ENCODE measurements around the gene AXIN2. TPM values are rescaled to one million over a fixed set of nuclear protein-coding genes. Genes with fewer than 3 reads are reported as not detected.
"Not testable (repeated sequence)": the region's sequence is repeated elsewhere in the genome, so short reads cannot be mapped to it uniquely, and the experiment has no call there.

The AXIN2 gene
- polyA plus RNA-seq, 1 donor = 18.0 TPM

DNA sequence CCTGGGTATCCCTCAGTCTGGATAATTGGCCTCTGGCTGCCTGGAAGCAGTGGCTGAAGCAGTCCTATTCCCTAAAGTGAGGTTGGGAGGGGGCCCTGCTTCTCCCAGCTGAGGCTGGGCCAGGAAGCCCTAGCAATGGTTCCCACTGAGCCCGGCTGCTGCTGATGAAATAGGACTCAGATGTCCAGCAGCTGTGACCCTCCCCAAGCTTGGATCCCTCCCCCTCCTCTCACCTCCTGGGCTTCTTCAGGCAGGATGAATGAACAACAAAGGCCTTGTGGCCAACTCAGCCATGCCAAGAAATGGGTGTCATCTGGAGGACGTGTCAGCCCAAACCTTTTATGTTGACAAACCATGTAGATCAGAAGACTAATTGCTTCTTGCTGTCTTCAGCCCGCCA lies 42.0 kb downstream of the AXIN2 start:
- DNase-seq (ENCODE audit: low read depth) = no peak

DNA sequence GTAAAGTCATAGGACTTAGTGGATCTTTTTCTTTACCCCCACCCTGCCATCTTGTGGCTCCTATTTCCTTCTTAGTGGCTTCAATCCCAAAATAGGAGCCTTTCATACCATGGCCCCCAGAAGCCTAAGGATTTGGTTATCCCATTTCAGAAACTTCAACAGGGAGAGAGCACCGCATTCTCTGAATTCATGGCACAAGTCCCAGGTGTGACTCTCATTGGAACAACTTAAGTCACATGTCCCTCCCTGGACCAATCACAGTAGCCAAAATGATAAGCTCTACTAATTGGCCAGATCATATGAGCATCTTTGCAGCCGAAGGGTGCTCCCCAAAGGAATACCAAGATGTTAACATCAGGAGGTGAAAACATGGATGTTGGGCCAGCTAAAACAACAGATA lies 43.2 kb downstream of the AXIN2 start:
- no peak for DNase-seq (ENCODE audit: low read depth)

DNA sequence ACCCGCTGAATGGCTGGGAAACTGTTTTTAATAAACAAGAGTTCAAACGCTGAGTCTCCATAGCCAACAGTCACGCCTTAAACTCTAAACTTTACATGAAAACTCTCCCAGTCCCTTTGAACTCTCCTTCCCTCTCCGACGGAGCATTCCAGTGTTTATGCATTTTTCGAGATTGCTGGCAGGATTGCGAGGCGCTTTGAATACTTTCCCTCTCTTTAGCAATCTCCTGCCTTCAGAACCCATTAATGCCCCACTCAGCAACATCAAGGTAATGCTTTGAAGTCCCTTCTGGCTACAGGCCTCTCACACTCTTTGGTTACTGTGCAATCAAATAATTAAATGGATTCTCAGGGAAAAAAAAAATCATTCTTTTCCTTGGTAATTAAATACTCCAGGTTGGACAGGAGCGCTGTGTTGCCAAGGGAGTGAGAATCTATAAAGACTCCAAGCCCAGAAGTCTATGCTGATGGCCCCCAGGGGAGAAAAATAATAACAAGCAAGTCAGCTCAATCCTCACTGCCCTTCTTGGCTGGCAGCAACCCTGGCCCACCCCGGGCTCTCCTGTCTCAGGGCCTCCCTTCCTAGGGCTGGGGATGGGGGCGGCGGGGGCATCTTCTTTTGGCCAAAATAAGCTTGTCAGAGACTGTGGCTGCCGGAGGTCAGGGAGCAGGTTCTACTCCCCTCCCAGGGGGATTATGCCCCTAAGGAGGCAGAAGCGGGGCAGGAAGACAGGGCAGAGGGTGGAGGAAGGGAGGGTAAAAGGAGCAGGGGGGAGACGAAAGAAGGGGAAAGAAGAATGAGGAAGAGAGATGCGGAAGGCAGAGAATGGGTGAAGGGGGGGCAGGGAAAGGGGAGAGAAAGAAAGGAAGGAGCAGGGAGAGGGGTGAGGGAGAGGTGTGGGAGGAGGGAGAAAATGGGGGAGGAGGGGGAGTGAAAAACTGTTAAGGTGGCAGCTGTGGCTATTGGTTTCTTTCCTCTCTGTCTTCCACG lies 45.2 kb downstream of the AXIN2 start:
- DNase-seq (ENCODE audit: low read depth) = no peak

DNA sequence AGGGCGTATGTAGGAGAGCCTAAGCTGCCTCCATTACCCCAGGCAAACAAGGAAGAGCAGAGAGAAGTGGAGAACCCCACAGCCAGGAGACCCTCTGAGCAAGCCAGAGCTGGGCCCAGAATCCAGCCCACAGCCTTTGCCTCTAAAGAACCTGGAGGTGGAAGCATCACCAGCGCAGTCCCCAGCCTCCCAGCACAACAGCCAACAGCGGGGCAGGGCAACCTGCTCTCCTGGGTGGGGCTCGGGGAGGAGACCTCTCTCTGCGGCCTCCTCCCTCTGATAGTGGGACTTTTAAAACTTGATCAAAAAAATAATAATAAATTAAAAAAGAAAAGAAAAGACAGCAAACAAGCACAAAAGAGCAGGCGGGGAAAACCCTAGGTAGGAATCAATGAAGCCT lies 45.9 kb downstream of the AXIN2 start:
- no peak for DNase-seq (ENCODE audit: low read depth)

DNA sequence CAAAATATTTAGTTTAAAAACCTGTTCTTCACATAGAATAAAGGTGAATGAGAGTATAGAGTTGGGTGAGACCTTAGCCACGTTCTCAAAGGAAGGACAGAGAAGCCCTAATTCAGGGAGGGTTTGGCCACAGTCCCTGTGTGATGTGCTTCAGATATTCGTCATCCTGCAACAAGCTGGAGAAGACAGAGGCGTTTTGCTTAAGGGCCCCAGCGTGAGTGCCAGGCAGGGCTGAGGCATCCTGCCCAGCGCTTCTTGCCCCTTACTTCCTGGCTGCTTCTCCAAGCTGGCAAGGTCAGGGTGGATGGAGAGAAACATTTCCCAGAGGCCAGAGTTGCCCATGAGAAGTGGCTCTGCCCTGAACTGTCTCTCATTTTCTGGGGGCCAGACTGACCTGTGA lies 46.9 kb downstream of the AXIN2 start:
- no peak for DNase-seq (ENCODE audit: low read depth)

DNA sequence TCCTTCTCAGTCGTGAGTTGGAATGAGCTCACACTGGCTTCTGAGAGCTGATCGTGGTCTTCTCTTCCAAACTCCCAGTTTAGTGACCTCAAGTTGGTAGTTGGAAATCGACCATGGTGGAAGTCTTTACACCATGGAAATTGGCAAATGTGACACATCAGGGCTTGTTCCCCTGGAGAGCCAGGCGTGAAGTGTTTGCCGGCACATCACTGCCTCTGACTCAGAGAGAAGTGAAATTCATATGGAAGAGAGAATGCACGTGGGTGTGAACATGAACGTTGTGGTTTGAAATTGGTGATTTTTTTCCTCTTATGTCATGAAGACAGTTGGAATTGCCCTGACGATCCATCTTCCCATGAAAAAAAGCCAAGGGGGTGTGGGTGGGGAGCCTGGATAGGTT lies 47.4 kb downstream of the AXIN2 start:
- no peak for DNase-seq (ENCODE audit: low read depth)

DNA sequence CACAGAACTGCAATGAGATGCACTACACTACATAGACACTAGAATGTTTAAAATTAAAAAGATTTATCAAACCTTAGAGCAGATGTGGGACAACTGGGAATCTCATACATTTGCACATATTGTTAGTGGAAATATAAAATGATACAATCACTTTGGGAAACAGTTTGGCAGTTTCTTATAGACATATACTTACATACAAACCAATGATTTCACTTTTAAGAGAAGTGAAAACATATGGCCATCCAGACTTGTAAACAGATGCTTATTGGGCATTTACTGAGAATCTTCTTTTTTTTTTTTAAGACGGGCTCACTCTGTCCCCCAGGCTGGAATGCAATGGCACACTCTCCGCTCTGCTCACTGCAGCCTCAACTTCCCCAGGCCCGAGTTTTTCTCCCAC lies 50.1 kb downstream of the AXIN2 start:
- DNase-seq (ENCODE audit: low read depth) = no peak

DNA sequence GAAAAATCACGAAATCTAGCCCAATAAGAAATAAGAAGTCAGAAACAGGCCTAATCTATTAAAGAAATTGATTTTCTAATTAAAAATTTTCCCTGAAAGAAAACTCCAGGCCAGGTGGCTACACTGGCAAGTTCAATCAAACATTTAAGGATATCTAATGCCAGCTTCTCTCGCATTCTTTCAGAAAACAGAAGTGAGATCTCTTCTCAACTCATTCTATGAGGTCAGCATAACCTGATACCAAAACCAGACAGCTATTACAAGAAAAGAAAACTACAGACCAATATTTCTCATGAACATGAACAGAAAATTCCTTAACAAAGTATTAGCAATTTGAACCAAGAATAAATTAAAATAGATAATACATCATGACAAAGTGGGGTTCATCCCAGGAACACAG lies 52.4 kb downstream of the AXIN2 start:
- DNase-seq (ENCODE audit: low read depth) = no peak

DNA sequence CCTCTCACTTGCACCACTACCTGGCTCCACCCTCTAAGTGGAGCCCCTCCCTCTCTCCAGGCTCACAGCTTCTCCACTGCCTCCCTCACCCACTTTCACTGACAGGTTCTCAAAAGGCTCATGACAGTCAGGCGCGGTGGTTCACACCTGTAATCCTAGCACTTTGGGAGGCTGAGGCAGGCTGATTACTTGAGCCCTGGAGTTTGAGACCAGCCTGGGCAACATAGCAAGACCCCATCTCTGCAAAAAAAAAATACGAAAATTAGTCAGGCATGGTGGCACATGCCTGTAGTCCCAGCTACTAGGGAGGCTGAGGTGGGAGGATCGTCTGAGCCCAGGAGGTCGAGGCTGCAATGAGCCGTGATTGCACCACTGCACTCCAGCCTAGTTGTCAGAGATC lies 56.8 kb downstream of the AXIN2 start:
- DNase-seq (ENCODE audit: low read depth) = not testable (repeated sequence)

DNA sequence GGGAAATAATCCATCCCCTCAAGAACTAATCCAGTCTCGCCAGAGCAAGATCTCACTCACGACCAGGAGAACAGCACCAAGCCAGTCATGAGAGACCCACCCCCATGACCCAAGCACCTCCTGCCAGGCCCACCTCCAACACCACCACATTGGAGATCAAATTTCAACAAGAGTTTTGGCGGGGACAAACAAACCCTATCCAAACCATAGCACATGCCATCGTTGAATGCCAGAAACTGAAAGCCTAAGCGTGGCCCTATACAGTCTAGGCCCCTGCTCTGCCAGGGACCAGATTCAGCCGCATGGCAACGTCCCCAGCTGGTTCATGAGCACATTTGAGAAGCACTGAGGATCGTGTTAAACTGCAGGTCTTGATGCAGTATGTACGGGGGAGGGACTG lies 57.3 kb downstream of the AXIN2 start:
- no peak for DNase-seq (ENCODE audit: low read depth)

DNA sequence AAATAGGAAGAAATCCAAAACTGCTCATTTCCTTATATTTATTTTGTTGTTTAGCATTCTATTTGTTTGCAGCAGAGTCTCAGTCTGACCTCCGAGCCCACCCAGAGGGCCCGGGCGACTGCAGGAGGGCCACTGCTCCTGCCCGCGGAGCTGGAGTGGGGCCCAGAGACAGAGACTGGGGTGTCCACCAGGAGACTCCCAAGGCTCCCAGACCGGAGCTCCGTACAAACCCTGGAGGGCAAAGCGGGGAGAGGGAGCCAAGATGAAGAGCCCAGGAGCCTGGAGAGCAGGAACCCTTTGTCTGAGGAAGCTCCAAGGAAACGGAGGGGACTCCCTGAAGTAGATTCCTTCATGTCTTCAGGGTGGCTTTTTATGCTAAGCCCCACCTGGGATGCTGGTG lies 57.9 kb downstream of the AXIN2 start:
- DNase-seq (ENCODE audit: low read depth) = no peak

DNA sequence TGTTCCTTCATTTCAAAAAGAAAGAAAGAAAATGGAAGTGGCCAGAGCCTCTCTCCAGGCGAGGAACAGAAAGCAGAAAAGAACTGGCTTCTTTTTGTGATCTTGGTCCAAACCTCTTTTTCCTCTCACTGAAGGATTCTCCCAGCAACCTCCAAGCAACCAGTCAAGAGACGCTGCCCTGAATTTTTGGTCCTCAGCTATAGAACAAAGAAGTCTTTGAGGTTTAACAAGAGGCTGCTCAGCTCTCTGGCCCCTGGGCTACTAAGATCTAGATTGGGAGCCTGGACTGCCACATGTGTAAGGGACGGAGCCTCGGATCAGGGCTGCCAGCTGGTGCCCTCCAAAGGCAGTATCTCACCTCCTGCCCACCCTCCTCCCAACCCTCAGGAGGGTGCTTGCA lies 62.6 kb downstream of the AXIN2 start:
- no peak for DNase-seq (ENCODE audit: low read depth)

DNA sequence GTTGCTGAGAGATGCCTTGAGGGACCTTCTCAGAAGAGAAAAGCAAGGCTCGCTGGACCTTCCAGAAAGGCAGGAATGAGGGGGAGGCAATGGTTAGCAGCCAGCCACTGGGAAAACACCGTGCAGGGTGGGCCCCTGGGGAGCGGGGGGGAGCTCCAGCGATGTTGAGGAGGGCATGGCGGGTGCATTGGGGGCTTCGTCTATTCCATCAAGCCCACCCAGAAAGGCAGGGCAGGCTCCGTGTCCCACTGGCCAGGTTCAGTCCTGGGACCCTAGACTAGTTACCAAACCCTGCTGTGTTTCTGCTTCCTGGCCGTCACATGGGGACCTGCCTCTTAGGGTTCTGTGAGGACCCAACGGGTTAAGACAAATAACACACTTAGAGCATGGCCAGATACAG lies 64.6 kb downstream of the AXIN2 start:
- DNase-seq (ENCODE audit: low read depth) = no peak

DNA sequence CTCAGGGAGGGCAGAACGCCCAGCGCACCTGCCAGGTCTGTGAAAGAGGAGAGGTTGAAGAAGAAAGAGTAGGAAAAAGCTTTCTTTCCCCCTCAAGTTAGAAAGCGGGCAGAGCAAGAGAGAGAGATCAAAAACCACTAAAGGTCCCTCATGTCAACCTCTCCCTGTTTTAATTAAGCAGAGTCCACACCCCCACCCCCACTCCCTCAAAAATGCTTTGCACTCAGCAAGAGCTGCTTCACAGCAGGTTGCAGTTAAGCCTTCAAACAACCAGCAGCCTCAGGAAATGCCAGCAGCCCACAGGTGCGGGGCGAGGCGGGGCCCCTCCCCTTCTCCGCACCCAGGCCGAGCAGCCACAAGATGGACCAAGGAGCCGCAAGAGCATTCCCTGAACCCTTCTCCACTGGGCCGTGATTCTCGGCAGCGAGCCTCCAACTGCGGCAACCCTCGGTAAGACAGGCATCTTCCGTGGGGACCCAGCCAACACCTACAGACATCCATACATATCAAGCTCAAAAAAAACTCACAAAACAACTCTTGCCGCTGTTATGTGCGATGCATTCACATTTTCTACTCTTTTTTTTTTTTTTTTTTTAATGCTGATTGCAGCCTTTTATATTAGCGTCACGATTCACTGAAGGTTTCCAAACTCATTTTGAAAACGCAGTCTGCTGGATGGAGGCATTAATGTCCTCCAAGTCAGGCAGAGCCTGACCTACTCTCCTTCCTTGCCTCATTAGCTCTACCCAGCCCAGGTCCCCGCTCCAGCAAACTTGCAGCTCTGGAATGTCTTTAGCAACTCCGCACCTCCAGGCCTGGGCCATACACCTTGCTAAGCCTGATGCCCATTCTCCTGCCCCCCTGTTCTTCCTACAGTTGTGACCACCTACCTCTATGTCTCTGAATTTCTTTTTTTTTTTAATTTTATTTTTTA lies 66.1 kb downstream of the AXIN2 start:
- no peak for DNase-seq (ENCODE audit: low read depth)

DNA sequence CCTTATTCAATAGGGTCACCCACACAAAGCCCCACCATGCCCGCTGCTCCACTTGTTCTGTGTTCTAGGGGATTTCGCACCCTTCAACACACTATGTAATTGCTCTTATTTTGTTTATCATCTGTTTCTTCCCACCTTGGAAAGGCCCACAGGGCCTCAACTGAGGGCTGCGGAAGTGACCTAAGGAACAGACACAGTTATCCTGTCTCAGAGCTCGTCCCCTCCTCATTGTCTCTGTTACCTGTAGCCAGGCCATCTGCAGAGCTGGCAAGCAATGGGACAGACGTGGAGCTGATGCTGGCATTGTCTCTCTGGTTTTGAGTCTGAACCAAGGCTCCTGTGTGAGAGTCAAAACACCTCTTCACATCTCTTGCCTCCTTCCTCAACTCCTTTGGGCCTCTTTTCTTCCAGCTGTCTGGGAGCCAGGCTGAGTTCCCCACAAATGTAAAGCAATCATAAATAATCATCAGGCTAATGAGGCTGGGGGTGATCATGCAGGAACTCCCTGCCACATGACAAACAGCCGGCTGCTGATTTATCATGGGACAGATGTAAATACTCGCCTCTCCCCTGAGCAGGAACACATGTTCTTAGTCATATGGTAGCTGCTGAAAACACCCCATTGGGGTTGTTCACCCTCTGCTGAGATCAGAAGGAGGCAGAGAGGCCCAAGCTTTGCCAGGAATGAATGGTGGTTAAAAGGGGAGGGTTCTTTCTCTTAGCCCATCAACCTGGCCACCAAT lies 71.9 kb downstream of the AXIN2 start:
- DNase-seq (ENCODE audit: low read depth) = no peak

DNA sequence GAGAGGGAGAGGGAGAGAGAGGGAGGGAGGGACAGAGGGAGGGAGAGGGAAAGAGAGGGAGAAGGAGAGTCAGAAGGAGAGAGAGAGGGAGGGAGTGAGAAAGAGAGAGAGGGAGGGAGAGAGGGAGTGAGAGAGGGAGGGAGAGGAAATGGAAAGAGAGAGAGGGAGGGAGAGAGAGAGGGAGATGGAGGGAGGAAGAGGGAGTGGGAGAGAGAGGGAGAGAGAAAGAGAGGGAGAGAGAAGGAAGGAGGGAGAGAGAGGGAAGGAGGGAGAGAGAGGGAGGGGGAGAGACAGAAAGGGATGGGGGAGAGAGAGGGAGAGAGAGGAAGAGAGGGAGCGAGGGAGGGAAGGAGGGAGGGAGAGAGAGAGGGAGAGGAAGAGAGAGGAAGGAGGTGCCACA lies 72.8 kb downstream of the AXIN2 start:
- DNase-seq (ENCODE audit: low read depth) = no peak

DNA sequence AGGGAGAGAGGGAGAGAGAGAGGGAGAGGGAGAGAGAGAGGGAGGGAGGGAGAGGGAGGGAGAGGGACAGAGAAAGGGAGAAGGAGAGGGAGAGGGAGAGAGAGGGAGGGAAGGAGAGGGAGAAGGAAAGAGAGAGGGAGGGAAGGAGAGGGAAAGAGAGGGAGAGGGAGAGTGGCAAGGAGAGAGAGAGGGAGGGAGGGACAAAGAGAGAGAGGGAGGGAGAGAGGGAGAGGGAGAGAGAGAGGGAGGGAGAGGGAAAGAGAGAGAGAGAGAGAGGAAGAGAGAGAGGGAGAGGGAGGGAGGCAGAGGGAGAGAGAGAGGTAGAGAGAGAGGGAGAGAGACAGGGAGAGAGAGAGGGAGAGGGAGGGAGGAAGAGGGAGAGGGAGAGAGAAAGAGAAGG lies 73.5 kb downstream of the AXIN2 start:
- DNase-seq (ENCODE audit: low read depth) = no peak

DNA sequence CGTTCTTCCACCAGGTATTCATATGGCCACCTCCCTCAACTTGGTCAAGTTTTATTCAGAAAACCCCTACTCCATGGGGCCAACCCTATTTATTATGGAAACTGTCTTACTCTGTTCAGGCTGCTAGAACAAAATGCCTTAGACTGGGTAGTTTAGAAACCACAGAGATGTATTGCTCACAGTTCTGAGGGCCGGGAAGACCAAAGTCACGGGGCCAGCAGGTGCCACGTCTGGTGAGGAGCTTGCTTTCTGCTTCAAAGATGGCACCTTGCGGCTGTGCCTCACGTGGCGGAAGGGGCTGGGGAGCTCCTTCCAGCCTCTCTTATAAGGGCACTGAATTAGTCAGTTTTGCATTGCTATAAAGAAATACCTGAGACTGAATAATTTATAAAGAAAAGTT lies 74.3 kb downstream of the AXIN2 start:
- DNase-seq (ENCODE audit: low read depth) = no peak

DNA sequence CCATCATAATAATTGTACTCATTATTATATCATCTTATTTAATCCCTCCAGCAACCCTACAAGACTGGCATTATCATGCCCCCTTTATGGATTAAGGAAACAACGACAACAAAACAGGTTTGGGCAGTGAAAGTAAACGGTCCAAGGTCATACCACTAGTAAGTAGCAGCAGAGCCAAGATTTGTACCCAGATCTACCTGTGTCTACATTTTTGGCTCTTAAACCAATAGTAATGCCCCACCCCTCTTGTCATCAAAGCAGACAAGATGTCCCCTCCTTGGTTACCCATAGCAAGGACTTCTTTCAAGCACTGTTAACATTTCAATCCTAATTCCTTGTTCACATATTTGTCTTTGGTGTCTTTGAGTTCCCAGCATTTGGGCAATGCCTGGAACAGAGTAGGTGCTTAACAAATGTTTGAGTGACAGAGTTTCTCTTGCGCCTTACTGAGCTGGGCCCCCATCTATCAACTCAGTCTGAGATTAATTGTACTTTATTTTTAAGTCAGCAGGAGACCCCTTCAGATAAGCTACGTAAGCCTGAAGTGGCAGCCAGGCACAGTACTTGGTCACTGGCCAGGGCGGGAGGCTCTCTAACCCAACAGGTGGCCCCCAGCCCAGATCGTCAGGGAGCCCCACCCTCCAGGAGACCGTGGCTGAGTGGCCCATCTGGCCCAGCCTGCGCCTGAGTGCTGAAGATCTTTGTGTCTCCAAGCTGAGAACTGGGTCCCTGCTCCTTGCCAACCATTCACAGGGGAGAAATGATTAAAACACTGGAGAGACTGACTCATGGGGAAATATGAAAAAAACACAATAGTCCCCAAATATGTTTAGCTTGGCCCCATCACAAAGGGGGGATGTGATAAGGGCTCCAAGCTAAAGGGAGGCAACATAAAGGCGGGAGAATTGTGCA lies 75.8 kb downstream of the AXIN2 start:
- DNase-seq (ENCODE audit: low read depth) = no peak

DNA sequence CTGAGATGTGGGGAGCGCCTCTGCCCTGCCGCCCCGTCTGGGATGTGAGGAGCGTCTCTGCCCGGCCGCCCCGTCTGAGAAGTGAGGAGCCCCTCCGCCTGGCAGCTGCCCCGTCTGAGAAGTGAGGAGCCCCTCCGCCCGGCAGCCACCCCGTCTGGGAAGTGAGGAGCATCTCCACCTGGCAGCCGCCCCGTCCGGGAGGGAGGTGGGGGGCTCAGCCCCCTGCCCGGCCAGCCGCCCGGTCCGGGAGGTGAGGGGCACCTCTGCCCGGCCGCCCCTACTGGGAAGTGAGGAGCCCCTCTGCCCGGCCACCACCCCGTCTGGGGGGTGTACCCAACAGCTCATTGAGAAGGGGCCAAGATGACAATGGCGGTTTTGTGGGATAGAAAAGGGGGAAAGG lies 77.0 kb downstream of the AXIN2 start:
- DNase-seq (ENCODE audit: low read depth) = not testable (repeated sequence)

DNA sequence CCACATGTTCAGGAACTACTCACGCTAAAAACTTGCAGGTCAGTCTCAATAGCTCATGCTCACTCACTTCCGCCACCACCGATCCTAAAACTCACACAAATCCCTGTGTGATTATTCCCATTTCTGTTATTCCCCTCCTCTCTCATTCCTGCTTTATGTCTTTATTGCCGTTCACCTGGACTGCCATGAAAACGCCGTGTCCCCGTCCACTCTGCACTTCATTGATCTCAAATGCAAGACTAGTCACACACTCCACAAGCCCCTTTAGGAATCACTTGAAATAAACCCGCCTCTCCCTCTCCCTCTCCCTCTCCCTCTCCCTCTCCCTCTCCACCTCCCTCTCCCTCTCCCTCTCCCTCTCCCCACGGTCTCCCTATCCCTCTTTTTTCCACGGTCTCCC lies 78.0 kb downstream of the AXIN2 start:
- no peak for DNase-seq (ENCODE audit: low read depth)
